ENCODE measurements around the gene TGFBR3L. TPM values are rescaled to one million over a fixed set of nuclear protein-coding genes. Genes with fewer than 3 reads are reported as not detected.
A peak's percentile ranks its signal among the peaks of the same experiment; 100 is the strongest.

Gene TGFBR3L
- total RNA-seq, 1 experiment from 2014 or later: 4.1 TPM

GRCh38 chr19:7903244-7904073 is 11.2 kb upstream of the TGFBR3L start, which contains the start of gene MAP2K7 (continued):
- TF ChIP-seq, protein P1, sequence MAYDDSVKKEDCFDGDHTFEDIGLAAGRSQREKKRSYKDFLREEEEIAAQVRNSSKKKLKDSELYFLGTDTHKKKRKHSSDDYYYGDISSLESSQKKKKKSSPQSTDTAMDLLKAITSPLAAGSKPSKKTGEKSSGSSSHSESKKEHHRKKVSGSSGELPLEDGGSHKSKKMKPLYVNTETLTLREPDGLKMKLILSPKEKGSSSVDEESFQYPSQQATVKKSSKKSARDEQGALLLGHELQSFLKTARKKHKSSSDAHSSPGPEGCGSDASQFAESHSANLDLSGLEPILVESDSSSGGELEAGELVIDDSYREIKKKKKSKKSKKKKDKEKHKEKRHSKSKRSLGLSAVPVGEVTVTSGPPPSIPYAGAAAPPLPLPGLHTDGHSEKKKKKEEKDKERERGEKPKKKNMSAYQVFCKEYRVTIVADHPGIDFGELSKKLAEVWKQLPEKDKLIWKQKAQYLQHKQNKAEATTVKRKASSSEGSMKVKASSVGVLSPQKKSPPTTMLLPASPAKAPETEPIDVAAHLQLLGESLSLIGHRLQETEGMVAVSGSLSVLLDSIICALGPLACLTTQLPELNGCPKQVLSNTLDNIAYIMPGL (CRISPR knock-in tag; IDR thresholded peaks at IDR 0.05): peak; percentile 56; the same call in 1 of the 2 replicates
- TF ChIP-seq, protein P2, sequence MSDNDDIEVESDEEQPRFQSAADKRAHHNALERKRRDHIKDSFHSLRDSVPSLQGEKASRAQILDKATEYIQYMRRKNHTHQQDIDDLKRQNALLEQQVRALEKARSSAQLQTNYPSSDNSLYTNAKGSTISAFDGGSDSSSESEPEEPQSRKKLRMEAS (CRISPR knock-in tag; IDR thresholded peaks at IDR 0.05): peak; percentile 99
- TF ChIP-seq OVOL2 (CRISPR knock-in tag; IDR thresholded peaks at IDR 0.05; ENCODE audit: borderline replicate concordance) (no peak), CREM (CRISPR knock-in tag; IDR thresholded peaks at IDR 0.05) (peak; percentile 14; the same call in 1 of the 2 replicates), GABPB1 (CRISPR knock-in tag; IDR thresholded peaks at IDR 0.05) (peak; percentile 77), CREB1 (CRISPR knock-in tag; IDR thresholded peaks at IDR 0.05) (peak; percentile 90; the same call in 1 of the 2 replicates), JAZF1 (CRISPR knock-in tag; IDR thresholded peaks at IDR 0.05) (no peak), GTF2I (CRISPR knock-in tag; conservative IDR thresholded peaks at IDR 0.05) (no peak), PRDM15 (CRISPR knock-in tag; IDR thresholded peaks at IDR 0.05) (peak; percentile 49; the same call in 1 of the 2 replicates), SP1 (CRISPR knock-in tag; conservative IDR thresholded peaks at IDR 0.05) (peak; percentile 95), TP53 (CRISPR knock-in tag; IDR thresholded peaks at IDR 0.05) (no peak; the same call in 1 of the 2 replicates), CDX4 (CRISPR knock-in tag; IDR thresholded peaks at IDR 0.05; ENCODE audit: borderline replicate concordance) (no peak), MYBL2 (CRISPR knock-in tag; IDR thresholded peaks at IDR 0.05) (peak; percentile 76; the same call in 1 of the 2 replicates), ESRRA (CRISPR knock-in tag; IDR thresholded peaks at IDR 0.05; ENCODE audit: borderline replicate concordance) (peak; percentile 96), ZNF219 (CRISPR knock-in tag; IDR thresholded peaks at IDR 0.05; ENCODE audit: borderline replicate concordance) (no peak), HMGA2 (CRISPR knock-in tag; IDR thresholded peaks at IDR 0.05) (no peak), NR2C2 (CRISPR knock-in tag; IDR thresholded peaks at IDR 0.05) (no peak), FOXK1 (CRISPR knock-in tag; IDR thresholded peaks at IDR 0.05) (peak; percentile 93), RELA (CRISPR knock-in tag; IDR thresholded peaks at IDR 0.05; ENCODE audit: borderline replicate concordance) (peak; percentile 95; the same call in 1 of the 2 replicates)
- TF ChIP-seq, protein P3, sequence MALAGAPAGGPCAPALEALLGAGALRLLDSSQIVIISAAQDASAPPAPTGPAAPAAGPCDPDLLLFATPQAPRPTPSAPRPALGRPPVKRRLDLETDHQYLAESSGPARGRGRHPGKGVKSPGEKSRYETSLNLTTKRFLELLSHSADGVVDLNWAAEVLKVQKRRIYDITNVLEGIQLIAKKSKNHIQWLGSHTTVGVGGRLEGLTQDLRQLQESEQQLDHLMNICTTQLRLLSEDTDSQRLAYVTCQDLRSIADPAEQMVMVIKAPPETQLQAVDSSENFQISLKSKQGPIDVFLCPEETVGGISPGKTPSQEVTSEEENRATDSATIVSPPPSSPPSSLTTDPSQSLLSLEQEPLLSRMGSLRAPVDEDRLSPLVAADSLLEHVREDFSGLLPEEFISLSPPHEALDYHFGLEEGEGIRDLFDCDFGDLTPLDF (CRISPR knock-in tag; IDR thresholded peaks at IDR 0.05): peak; percentile 73
- TF ChIP-seq, protein P4, sequence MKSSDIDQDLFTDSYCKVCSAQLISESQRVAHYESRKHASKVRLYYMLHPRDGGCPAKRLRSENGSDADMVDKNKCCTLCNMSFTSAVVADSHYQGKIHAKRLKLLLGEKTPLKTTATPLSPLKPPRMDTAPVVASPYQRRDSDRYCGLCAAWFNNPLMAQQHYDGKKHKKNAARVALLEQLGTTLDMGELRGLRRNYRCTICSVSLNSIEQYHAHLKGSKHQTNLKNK (CRISPR knock-in tag; IDR thresholded peaks at IDR 0.05): no peak
- TF ChIP-seq, protein P5, sequence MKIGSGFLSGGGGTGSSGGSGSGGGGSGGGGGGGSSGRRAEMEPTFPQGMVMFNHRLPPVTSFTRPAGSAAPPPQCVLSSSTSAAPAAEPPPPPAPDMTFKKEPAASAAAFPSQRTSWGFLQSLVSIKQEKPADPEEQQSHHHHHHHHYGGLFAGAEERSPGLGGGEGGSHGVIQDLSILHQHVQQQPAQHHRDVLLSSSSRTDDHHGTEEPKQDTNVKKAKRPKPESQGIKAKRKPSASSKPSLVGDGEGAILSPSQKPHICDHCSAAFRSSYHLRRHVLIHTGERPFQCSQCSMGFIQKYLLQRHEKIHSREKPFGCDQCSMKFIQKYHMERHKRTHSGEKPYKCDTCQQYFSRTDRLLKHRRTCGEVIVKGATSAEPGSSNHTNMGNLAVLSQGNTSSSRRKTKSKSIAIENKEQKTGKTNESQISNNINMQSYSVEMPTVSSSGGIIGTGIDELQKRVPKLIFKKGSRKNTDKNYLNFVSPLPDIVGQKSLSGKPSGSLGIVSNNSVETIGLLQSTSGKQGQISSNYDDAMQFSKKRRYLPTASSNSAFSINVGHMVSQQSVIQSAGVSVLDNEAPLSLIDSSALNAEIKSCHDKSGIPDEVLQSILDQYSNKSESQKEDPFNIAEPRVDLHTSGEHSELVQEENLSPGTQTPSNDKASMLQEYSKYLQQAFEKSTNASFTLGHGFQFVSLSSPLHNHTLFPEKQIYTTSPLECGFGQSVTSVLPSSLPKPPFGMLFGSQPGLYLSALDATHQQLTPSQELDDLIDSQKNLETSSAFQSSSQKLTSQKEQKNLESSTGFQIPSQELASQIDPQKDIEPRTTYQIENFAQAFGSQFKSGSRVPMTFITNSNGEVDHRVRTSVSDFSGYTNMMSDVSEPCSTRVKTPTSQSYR (CRISPR knock-in tag; IDR thresholded peaks at IDR 0.05): peak; percentile 93
- TF ChIP-seq, protein P6, sequence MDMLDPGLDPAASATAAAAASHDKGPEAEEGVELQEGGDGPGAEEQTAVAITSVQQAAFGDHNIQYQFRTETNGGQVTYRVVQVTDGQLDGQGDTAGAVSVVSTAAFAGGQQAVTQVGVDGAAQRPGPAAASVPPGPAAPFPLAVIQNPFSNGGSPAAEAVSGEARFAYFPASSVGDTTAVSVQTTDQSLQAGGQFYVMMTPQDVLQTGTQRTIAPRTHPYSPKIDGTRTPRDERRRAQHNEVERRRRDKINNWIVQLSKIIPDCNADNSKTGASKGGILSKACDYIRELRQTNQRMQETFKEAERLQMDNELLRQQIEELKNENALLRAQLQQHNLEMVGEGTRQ (CRISPR knock-in tag; IDR thresholded peaks at IDR 0.05): peak; percentile 40; the same call in 1 of the 2 replicates
- TF ChIP-seq, protein P7, sequence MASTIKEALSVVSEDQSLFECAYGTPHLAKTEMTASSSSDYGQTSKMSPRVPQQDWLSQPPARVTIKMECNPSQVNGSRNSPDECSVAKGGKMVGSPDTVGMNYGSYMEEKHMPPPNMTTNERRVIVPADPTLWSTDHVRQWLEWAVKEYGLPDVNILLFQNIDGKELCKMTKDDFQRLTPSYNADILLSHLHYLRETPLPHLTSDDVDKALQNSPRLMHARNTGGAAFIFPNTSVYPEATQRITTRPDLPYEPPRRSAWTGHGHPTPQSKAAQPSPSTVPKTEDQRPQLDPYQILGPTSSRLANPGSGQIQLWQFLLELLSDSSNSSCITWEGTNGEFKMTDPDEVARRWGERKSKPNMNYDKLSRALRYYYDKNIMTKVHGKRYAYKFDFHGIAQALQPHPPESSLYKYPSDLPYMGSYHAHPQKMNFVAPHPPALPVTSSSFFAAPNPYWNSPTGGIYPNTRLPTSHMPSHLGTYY (CRISPR knock-in tag; IDR thresholded peaks at IDR 0.05): no peak
